ENCODE measurements around the gene PLEKHF1.

- no peak for TF ChIP-seq POLR2AphosphoS5 (IDR thresholded peaks at IDR 0.05)
- no peak for TF ChIP-seq POLR2A (IDR thresholded peaks at IDR 0.05)
Observed at GRCh38 chr19:29675650-29676186, 10.5 kb downstream of the PLEKHF1 start.
